Activated CD4-positive, alpha-beta T cell treated with anti-CD3 and anti-CD28 coated beads for 36 hours (primary cell): ENCODE measurements around the gene CDKN2A. TPM values are rescaled to one million over a fixed set of nuclear protein-coding genes. Genes with fewer than 3 reads are reported as not detected.
A peak's percentile ranks its signal among the peaks of the same experiment; 100 is the strongest.

ENCODE experiments used
- ATAC-seq: fragments of 200-7000 bp; cut with Tn5 transposase; one replicate; pipeline ENCODE4 v1.10.0; 2021; ENCODE audit warnings: mild to moderate bottlenecking, moderate library complexity
- CTCF ChIA-PET: fragments of 350-600 bp; sonication (Branson Sonifier 250); formaldehyde crosslinking; loops from one replicate; lab custom pipeline; 2021; ENCODE audit warnings: antibody characterized with exemption; lab: Charles Lee
- POLR2A ChIA-PET: fragments of 350-600 bp; sonication (Branson Sonifier 250); formaldehyde crosslinking; loops from one replicate; lab custom pipeline; 2021; ENCODE audit warnings: antibody characterized with exemption, inconsistent platforms; lab: Charles Lee
- DNase-seq: peaks from one replicate; pipeline ENCODE4 v3.0.0-alpha.2; 2020
- H3K27ac Mint-ChIP-seq: one replicate; pipeline ENCODE4 v1.8.0; 2021; ENCODE audit warnings: mixed read lengths
- H3K27me3 Mint-ChIP-seq: one replicate; pipeline ENCODE4 v1.8.0; 2021; ENCODE audit warnings: mixed read lengths
- H3K36me3 Mint-ChIP-seq: one replicate; pipeline ENCODE4 v1.8.0; 2021; ENCODE audit warnings: low read depth, mixed read lengths
- H3K4me1 Mint-ChIP-seq: one replicate; pipeline ENCODE4 v1.8.0; 2021; ENCODE audit warnings: mixed read lengths
- H3K4me3 Mint-ChIP-seq: one replicate; pipeline ENCODE4 v1.8.0; 2021; ENCODE audit warnings: mild to moderate bottlenecking, moderate library complexity, mixed read lengths
- H3K9me3 Mint-ChIP-seq: one replicate; pipeline ENCODE4 v1.8.0; 2021; ENCODE audit warnings: low read depth, mixed read lengths
- intact Hi-C, 2 experiments: fragments of 100-400 bp; cut with DNase I in 1 of 2; cut with micrococcal nuclease in 1 of 2; formaldehyde crosslinking; loops; one replicate each; pipeline versions ENCODE4 v1.14.2 to v1.15.1; 2022 to 2024; cut with DNase I, micrococcal nuclease
- total RNA-seq, 2 experiments: library from RNA; stranded (reverse); gene quantifications; one replicate each; pipeline ENCODE4 v1.2.3, GENCODE V29; 2021

Gene CDKN2A
- total RNA-seq, 2 experiments from 2014 or later, result 0.86 to 1.6 TPM

DNA sequence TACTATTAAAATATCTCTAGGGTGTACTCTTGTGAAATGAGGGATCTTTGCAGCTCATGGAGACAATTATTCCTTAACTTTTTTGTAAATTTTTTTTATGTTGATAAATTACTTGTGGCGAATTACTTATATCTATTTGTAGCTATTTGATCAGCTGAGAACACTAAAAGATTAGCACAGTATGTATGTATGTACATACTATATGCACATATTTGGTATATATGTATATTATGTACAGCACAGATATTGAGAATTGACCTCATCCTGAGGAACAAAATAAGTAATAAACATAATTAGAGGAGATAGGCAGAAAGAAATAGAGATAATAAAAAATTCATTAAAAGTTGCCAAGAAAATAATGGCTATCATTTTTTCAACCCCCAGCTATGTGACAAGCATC, 11.8 kb downstream of the CDKN2A start:
- H3K27ac Mint-ChIP-seq, result no peak overlapping the region
- no peaks in the 10 kb centered on the region for H3K9me3 Mint-ChIP-seq
- ATAC-seq (no peak), DNase-seq (no peak)
- intact Hi-C loops, result loop anchor here in 1 of 2 experiments (10.0 kb wide), 1 partner anchor 1842 kb away; the partner anchor contains the start of gene ELAVL2
- ChIA-PET CTCF (interaction anchor here (1.1 to 3.1 kb wide), 6 partner anchors 9 to 169 kb away, joined by 3 to 17 read pairs (median 5); partner anchors contain the start of gene CDKN2B), POLR2A (no interaction called here)
- H3K4me3 Mint-ChIP-seq, result no peak overlapping the region
- H3K27me3 Mint-ChIP-seq, result peaks cover 62% of the 10 kb centered on the region
- no peaks in the 10 kb centered on the region for H3K36me3 Mint-ChIP-seq
- H3K4me1 Mint-ChIP-seq, result no peaks in the 10 kb centered on the region

DNA sequence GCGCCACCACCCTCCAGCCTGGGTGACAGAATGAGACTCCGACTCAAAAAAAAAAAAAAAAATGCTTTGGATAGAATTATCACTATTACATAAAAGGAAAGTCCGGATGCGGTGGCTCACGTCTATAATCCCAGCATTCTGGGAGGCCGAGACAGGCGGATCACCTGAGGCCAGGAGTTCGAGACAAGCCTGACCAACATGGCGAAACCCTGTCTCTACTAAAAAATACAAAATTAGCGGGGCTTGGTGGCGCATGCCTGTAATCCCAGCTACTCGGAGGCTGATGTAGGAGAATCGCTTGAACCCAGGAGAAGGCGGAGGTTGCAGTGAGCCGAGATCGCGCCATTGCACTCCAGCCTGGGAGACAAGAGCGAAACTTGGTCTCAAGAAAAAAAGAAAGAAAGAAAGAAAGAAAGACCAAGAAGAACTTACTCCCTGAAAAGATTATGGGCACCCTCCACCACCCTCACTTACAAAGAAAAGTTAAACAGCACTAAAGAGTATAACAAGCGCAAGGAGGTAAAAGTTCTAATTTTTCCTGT, 17.8 kb downstream of the CDKN2A start:
- Mint-ChIP-seq H3K4me1 (peaks cover 18% of the 10 kb centered on the region), H3K27ac (no peak overlapping the region), H3K36me3 (no peaks in the 10 kb centered on the region), H3K27me3 (peaks cover 72% of the 10 kb centered on the region), H3K9me3 (no peaks in the 10 kb centered on the region), H3K4me3 (no peak overlapping the region)
- intact Hi-C loops, result no loop called here
- ChIA-PET POLR2A (no interaction called here), CTCF (interaction anchor here (0.6 to 2.6 kb wide), 3 partner anchors 13 to 511 kb away, joined by 3 to 15 read pairs (median 4); partner anchors contain the start of gene CDKN2B)
- no peak for DNase-seq
- no peak for ATAC-seq

GRCh38 chr9:21974722-21975409, 19.3 kb downstream of the CDKN2A start:
- ChIA-PET POLR2A (no interaction called here), CTCF (interaction anchor here (2.2 kb wide), 1 partner anchor 34 kb away, joined by 7 read pairs; the partner anchor contains the start of gene CDKN2B)
- Mint-ChIP-seq H3K27me3 (peaks cover 78% of the 10 kb centered on the region), H3K27ac (no peak overlapping the region), H3K4me1 (peaks cover 23% of the 10 kb centered on the region), H3K4me3 (peak overlapping the region; percentile 62), H3K36me3 (peaks cover 2% of the 10 kb centered on the region), H3K9me3 (peaks cover 6% of the 10 kb centered on the region)
- ATAC-seq (peak; percentile 68), DNase-seq (peak; percentile 70)
- intact Hi-C loops, result loop anchor here (2.0 kb wide), 2 partner anchors 20 to 34 kb away; partner anchors contain the start of genes CDKN2A (in 1 of the 2), CDKN2B (in 1 of the 2) and CDKN2B-AS1 (in 1 of the 2)

- Mint-ChIP-seq H3K4me3 (peak overlapping the region; percentile 62), H3K27ac (no peak overlapping the region), H3K27me3 (peaks cover 75% of the 10 kb centered on the region), H3K4me1 (peaks cover 23% of the 10 kb centered on the region), H3K9me3 (peaks cover 6% of the 10 kb centered on the region), H3K36me3 (peaks cover 2% of the 10 kb centered on the region)
- POLR2A ChIA-PET, result no interaction called here
- ATAC-seq, result no peak
- CTCF ChIA-PET, result interaction anchor here (2.2 kb wide), 1 partner anchor 34 kb away, joined by 7 read pairs; the partner anchor contains the start of gene CDKN2B
- intact Hi-C loops, result loop anchor here (2.0 kb wide), 2 partner anchors 20 to 34 kb away; partner anchors contain the start of genes CDKN2A (in 1 of the 2), CDKN2B (in 1 of the 2) and CDKN2B-AS1 (in 1 of the 2)
- DNase-seq, result no peak
Measured at GRCh38 chr9:21974343-21974721, 19.9 kb downstream of the CDKN2A start.

GRCh38 chr9:21972361-21972760, 21.8 kb downstream of the CDKN2A start:
- Mint-ChIP-seq H3K27ac (no peak overlapping the region), H3K36me3 (peaks cover 8% of the 10 kb centered on the region), H3K27me3 (peaks cover 78% of the 10 kb centered on the region), H3K9me3 (peaks cover 12% of the 10 kb centered on the region), H3K4me1 (peaks cover 26% of the 10 kb centered on the region), H3K4me3 (no peak overlapping the region)
- ChIA-PET CTCF (interaction anchor here (0.6 to 2.2 kb wide), 5 partner anchors 9 to 124 kb away, joined by 3 to 7 read pairs (median 4); partner anchors contain the start of gene CDKN2B), POLR2A (no interaction called here)
- intact Hi-C loops, result no loop called here
- DNase-seq (no peak), ATAC-seq (no peak)

- ChIA-PET CTCF (interaction anchor here (1.3 to 1.6 kb wide), 3 partner anchors 11 to 19 kb away, joined by 3 to 6 read pairs (median 4); no protein-coding TSS in a partner anchor), POLR2A (interaction anchor here (0.6 kb wide), 1 partner anchor 134 kb away, joined by 3 read pairs; no protein-coding TSS in a partner anchor)
- Mint-ChIP-seq H3K9me3 (peaks cover 14% of the 10 kb centered on the region), H3K4me3 (no peak overlapping the region), H3K4me1 (peaks cover 29% of the 10 kb centered on the region), H3K36me3 (peaks cover 8% of the 10 kb centered on the region), H3K27ac (no peak overlapping the region), H3K27me3 (peaks cover 81% of the 10 kb centered on the region)
- intact Hi-C loops, result no loop called here
- peak; percentile 8 for DNase-seq
- no peak for ATAC-seq
Measured at GRCh38 chr9:21970800-21971640, 23.2 kb downstream of the CDKN2A start.

DNA sequence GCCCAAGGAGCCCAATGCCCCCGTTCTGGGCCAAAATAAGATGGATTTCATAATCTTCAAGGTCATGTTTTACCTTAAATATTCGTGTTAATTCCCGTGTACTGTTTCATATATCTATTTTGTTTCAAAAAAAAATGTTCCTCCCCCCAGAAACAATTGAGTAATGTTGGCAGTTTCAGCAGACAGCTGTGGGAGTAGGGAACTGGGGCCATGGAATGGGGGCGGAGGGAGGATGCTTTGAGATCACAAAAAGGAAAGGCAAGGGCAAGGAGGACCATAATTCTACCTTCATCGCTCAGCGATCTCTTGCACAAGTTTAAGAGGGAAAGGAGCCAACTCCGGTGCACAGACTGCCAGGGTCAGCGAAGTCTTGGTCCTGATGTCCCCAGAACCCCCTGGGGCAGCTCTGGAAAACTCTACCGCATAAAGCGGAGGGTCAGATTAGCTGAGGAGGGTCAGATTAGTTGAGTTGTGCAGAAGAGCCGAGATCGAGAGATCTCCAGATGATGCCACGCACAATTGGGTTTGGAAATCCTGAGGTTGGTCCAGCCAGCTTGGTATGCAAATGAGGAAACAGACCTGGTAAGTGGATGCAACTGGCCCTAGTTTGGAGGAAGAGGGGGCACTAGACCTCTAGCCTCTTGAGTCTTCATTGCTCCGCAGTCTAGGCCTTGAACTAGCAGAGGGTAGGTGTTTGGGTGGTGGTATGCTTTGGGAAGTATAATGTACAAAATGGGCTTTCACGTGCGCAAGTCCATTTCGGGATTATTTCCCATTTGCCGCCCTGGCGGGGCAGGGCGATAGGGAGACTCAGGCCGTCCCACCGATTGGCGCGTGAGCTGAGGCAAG, 24.0 kb downstream of the CDKN2A start:
- no peak overlapping the region for H3K27ac Mint-ChIP-seq
- no peak overlapping the region for H3K4me3 Mint-ChIP-seq
- peaks cover 14% of the 10 kb centered on the region for H3K9me3 Mint-ChIP-seq
- DNase-seq (no peak), ATAC-seq (no peak)
- CTCF ChIA-PET, result interaction anchor here (0.5 to 3.3 kb wide), 5 partner anchors 10 to 62 kb away, joined by 3 to 27 read pairs (median 4); partner anchors contain the start of genes CDKN2A, CDKN2B and CDKN2B-AS1
- POLR2A ChIA-PET, result no interaction called here
- H3K4me1 Mint-ChIP-seq, result peaks cover 28% of the 10 kb centered on the region
- peaks cover 81% of the 10 kb centered on the region for H3K27me3 Mint-ChIP-seq
- intact Hi-C loops, result loop anchor here in 1 of 2 experiments (1.0 to 5.0 kb wide), 2 partner anchors 38 to 1852 kb away; no protein-coding TSS in a partner anchor
- peaks cover 8% of the 10 kb centered on the region for H3K36me3 Mint-ChIP-seq

- H3K27me3 Mint-ChIP-seq, result peaks cover 82% of the 10 kb centered on the region
- no peak overlapping the region for H3K4me3 Mint-ChIP-seq
- peaks cover 27% of the 10 kb centered on the region for H3K4me1 Mint-ChIP-seq
- ATAC-seq (no peak), DNase-seq (no peak)
- peaks cover 8% of the 10 kb centered on the region for H3K36me3 Mint-ChIP-seq
- CTCF ChIA-PET, result interaction anchor here (0.8 to 3.3 kb wide), 7 partner anchors 9 to 156 kb away, joined by 3 to 27 read pairs (median 4); partner anchors contain the start of genes CDKN2A, CDKN2B and CDKN2B-AS1
- peaks cover 14% of the 10 kb centered on the region for H3K9me3 Mint-ChIP-seq
- POLR2A ChIA-PET, result no interaction called here
- H3K27ac Mint-ChIP-seq, result no peak overlapping the region
- intact Hi-C loops, result loop anchor here in 1 of 2 experiments (1.0 to 5.0 kb wide), 2 partner anchors 39 to 1853 kb away; no protein-coding TSS in a partner anchor
Measured at GRCh38 chr9:21969011-21969940, 24.9 kb downstream of the CDKN2A start.

DNA sequence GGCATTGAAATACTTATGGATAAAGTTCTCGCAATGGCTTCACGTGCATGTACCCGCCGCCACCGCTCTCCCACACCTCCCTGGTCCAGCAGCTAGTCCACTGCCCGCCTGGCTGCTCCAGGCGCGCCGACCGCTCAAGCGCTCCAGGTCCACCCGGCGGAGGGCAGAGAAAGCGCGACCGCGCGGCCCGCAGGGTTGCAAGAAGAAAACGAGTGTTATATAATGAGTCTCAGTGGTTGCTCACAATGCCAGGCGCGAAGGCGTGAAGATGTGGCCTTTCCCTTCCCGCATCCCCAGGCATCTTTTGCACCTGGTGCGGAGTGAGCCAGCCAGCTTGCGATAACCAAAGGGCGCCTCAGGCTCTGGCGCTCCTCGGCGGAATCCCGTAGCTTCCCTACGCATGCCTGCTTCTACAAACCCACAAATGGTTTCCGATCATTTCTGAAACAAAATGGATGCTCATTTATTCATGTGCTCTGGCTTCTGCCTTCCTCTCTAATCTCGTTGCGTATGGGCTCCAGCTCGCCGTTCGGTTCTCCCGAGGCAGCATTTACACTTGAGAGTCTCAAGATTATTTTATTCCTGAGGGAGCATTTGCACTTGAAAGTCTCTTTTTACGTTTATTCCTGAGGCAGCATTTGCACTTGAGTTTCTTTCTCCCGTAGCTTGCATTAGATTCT, 25.7 kb downstream of the CDKN2A start:
- Mint-ChIP-seq H3K9me3 (peaks cover 16% of the 10 kb centered on the region), H3K4me3 (no peak overlapping the region), H3K4me1 (peaks cover 26% of the 10 kb centered on the region), H3K27me3 (peaks cover 84% of the 10 kb centered on the region), H3K27ac (no peak overlapping the region), H3K36me3 (peaks cover 8% of the 10 kb centered on the region)
- intact Hi-C loops, result loop anchor here in 1 of 2 experiments (1.0 to 5.0 kb wide), 3 partner anchors 21 to 1854 kb away; no protein-coding TSS in a partner anchor
- ChIA-PET POLR2A (interaction anchor here (0.8 kb wide), 1 partner anchor 26 kb away, joined by 3 read pairs; the partner anchor contains the start of gene CDKN2A), CTCF (interaction anchor here (0.8 to 3.3 kb wide), 7 partner anchors 12 to 155 kb away, joined by 3 to 27 read pairs (median 4); partner anchors contain the start of genes CDKN2A, CDKN2B and CDKN2B-AS1)
- DNase-seq (peak; percentile 12), ATAC-seq (no peak)
